BE2C (cell line): ENCODE measurements around the gene NT5DC4.

ENCODE experiments used
- DNase-seq: peaks from one replicate; pipeline ENCODE4 v3.0.0-alpha.2; 2020
- H3K27me3 ChIP-seq: fragments of 250-450 bp; sonication (Bioruptor Pico); 2 replicates; pipeline ENCODE4 v1.5.1; 2020; ENCODE audit warnings: mild to moderate bottlenecking
- H3K36me3 ChIP-seq: fragments of 250-450 bp; sonication (Bioruptor Pico); 2 replicates; pipeline ENCODE4 v1.5.1; 2020; ENCODE audit warnings: mild to moderate bottlenecking
- H3K4me1 ChIP-seq: fragments of 250-450 bp; sonication (Bioruptor Pico); 2 replicates; pipeline ENCODE4 v1.5.1; 2020
- H3K4me3 ChIP-seq: 2 replicates; pipeline ENCODE4 v1.5.1; 2011; ENCODE audit warnings: low read depth, low read length
- H3K9me3 ChIP-seq: fragments of 250-450 bp; sonication (Bioruptor Pico); 2 replicates; pipeline ENCODE4 v1.5.1; 2020
- TF ChIP-seq, protein P1 (sequence below): IDR thresholded peaks from 2 replicates; pipeline ENCODE4 v1.5.1; 2012; ENCODE audit warnings: mild to moderate bottlenecking, low read depth, low read length

NT5DC4 gene

DNA sequence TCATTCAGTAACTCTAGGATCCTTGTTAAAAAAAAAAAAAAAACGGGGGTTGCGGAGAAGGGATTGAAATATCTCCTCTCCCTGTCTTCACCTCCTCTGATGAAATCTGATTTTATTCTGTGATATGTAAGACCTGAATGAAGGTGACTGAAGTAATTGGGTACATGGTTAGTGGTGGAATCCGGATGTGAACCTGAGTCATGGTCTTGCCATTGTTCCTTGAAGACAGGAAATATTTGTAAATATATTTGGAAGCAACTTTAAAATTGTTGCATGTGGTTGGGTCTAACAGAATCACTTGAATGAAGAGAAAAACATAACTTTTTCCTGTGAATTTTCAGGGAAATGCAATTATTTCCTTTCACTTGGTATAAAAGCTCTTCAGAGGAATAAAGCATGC, 66.5 kb downstream of the NT5DC4 start:
- no peaks in the 10 kb centered on the region for H3K36me3 ChIP-seq
- DNase-seq, result no peak
- no peaks in the 10 kb centered on the region for H3K9me3 ChIP-seq
- no peaks in the 10 kb centered on the region for H3K4me1 ChIP-seq
- H3K4me3 ChIP-seq, result no peak overlapping the region
- TF ChIP-seq, protein P1, sequence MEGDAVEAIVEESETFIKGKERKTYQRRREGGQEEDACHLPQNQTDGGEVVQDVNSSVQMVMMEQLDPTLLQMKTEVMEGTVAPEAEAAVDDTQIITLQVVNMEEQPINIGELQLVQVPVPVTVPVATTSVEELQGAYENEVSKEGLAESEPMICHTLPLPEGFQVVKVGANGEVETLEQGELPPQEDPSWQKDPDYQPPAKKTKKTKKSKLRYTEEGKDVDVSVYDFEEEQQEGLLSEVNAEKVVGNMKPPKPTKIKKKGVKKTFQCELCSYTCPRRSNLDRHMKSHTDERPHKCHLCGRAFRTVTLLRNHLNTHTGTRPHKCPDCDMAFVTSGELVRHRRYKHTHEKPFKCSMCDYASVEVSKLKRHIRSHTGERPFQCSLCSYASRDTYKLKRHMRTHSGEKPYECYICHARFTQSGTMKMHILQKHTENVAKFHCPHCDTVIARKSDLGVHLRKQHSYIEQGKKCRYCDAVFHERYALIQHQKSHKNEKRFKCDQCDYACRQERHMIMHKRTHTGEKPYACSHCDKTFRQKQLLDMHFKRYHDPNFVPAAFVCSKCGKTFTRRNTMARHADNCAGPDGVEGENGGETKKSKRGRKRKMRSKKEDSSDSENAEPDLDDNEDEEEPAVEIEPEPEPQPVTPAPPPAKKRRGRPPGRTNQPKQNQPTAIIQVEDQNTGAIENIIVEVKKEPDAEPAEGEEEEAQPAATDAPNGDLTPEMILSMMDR, result no peak
- H3K27me3 ChIP-seq, result no peaks in the 10 kb centered on the region

DNA sequence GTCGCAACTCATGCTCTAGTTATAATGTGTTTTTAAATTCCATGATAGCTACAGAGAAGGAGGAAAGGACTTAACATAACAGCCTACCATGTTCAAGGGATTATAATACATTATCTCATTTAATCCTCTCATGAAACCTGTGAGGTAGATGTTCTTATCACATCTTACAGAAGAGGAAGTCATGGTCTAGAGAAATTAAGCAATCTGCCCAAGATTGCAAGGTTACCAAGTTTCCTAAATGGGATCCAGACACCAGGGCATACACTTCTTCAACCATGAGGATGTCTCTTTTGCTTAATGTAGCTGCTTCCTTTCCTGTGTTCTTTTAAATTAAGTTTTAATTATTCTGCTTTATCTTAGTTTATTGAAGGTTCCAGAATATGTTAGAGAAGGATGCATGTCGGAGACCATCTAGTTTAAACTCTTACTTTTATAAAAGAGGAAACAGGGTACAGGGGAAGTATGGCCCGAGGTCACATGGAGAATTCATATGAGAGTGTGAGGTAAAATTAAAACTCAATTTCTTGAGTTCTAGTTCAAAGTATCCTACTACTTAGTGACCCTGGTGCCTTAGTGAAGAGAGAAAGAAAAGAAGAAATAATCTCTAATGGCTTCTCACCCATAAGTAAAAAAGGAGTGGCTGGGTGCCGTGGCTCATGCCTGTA, 67.0 kb downstream of the NT5DC4 start:
- Histone ChIP-seq H3K36me3 (no peaks in the 10 kb centered on the region), H3K4me1 (no peaks in the 10 kb centered on the region), H3K9me3 (no peaks in the 10 kb centered on the region), H3K27me3 (no peaks in the 10 kb centered on the region), H3K4me3 (no peak overlapping the region)
- TF ChIP-seq, protein P1, result no peak
- no peak for DNase-seq

DNA sequence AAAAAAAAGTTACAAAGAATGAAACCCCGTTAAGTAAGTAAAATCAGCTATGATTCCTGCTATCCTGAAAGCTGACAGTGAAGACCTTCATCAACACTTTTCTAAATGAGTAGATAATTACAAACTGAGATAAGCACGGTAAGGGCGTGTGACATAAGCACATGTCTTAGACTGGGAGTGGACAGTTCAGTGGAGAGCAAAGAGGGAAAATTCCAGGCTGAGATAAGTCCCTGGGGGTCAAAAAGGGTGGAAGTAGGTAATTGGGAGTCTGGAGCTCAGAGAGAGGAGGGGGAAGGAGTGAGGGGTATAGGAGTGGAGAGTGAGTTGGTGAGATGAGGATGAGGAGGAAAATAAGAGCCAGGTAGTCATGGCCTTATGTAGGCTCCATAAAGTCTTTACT, 67.8 kb downstream of the NT5DC4 start:
- Histone ChIP-seq H3K27me3 (no peaks in the 10 kb centered on the region), H3K4me3 (no peak overlapping the region), H3K4me1 (no peaks in the 10 kb centered on the region), H3K9me3 (no peaks in the 10 kb centered on the region), H3K36me3 (no peaks in the 10 kb centered on the region)
- TF ChIP-seq, protein P1, result no peak
- no peak for DNase-seq
